ENCODE data around the gene ASTN2.

DNA sequence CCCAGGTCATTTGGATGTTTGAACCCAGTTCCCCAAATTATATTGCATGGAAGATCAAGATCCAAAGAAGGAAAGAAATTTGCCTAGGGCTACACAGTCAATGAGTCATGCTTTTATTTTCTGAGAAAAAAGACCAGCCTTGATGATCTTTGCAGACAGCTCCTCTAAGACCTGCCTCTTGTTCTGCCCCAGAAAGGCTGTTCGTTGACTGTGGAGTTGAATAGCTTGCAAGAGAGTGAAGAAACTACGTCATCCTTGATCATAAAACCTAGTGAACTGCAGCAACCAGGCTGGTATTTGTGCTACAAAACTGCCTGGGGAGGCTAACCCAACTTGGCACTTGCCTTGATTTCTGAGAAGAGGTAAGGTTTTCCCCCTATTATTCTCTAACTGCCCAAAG, 997.4 kb downstream of the ASTN2 start:
- TF ChIP-seq CTCF (conservative IDR thresholded peaks at IDR 0.05 in 1 of 2, IDR thresholded peaks at IDR 0.05 in 1 of 2; ENCODE audit: extremely low read depth in 1 of 2, insufficient read depth in 1 of 2, low read depth in 1 of 2, low read length in 2 of 2) (no peak), EZH2 (IDR thresholded peaks at IDR 0.05; ENCODE audit: borderline replicate concordance, low read length) (no peak)
